ENCODE data around the gene HIBADH. TPM values are rescaled to one million over a fixed set of nuclear protein-coding genes. Genes with fewer than 3 reads are reported as not detected.

HIBADH gene
- total RNA-seq, 1 experiment from 2014 or later: 23.2 TPM

GRCh38 chr7:27617651-27618381 lies 44.9 kb downstream of the HIBADH start:
- H4K8ac ChIP-seq (replicated peaks; ENCODE audit: insufficient read length, low read depth, low read length): no peak overlapping the region
- H2BK20ac ChIP-seq (ENCODE audit: low read depth, low read length, poor library complexity, severe bottlenecking): no peak overlapping the region
- H3K23me2 ChIP-seq (ENCODE audit: insufficient read length, low read depth, low read length, poor library complexity, severe bottlenecking): no peaks in the 10 kb centered on the region
- no peak overlapping the region for H3K18ac ChIP-seq (ENCODE audit: insufficient read length, low read depth, low read length)
- no peak overlapping the region for H2AK5ac ChIP-seq (ENCODE audit: insufficient read length, low read length)
- H3K4me2 ChIP-seq (ENCODE audit: insufficient read depth, insufficient read length, low read length): no peak overlapping the region
- H3K4me1 Mint-ChIP-seq: peaks cover 5% of the 10 kb centered on the region in 2 experiments; a peak in 1 of 4 replicates
- no peak overlapping the region for H2BK12ac ChIP-seq (ENCODE audit: insufficient read length, low read depth, low read length)
- H3K27me3 Mint-ChIP-seq (ENCODE audit: low read depth): no peaks in the 10 kb centered on the region
- H3K23ac ChIP-seq (ENCODE audit: insufficient read length, low read depth, low read length): no peak overlapping the region
- no peak overlapping the region for H4K91ac ChIP-seq (ENCODE audit: insufficient read length, low read depth, low read length)
- no peak overlapping the region for H3K4ac ChIP-seq (ENCODE audit: low read depth, low read length)
- H3K14ac ChIP-seq (ENCODE audit: insufficient read depth, low read length): no peak overlapping the region; the same call in 1 of the 2 replicates
- no peak overlapping the region for H4K5ac ChIP-seq (ENCODE audit: insufficient read length, low read depth, low read length)
- peaks cover 40 to 55% (median 43%) of the 10 kb centered on the region in 3 experiments for H3K36me3 Mint-ChIP-seq (ENCODE audit: insufficient read depth in 1 of 3, low read depth in 3 of 3)
- H2BK120ac ChIP-seq (ENCODE audit: low read depth, low read length, poor library complexity, severe bottlenecking): no peak overlapping the region
- H2BK5ac ChIP-seq (ENCODE audit: insufficient read length, low read length): no peak overlapping the region
- H4K20me1 ChIP-seq (ENCODE audit: control insufficient read depth, insufficient read depth, insufficient read length): no peaks in the 10 kb centered on the region
- no peak overlapping the region for H3K4me3 Mint-ChIP-seq
- no peak overlapping the region for H3K27ac ChIP-seq (ENCODE audit: insufficient read length, low read depth, low read length)
- H3T11ph ChIP-seq (ENCODE audit: low read length): no peak overlapping the region
- H3K4me1 ChIP-seq (ENCODE audit: insufficient read depth, low read length): no peaks in the 10 kb centered on the region; the same call in 1 of the 2 replicates
- no peak overlapping the region; a peak in 1 of 7 replicates for H3K27ac Mint-ChIP-seq
- H2BK15ac ChIP-seq (ENCODE audit: low read depth, low read length): no peak overlapping the region
- H3K9me3 ChIP-seq (ENCODE audit: control insufficient read depth, low read depth, low read length): peaks cover 4% of the 10 kb centered on the region
- H2AFZ ChIP-seq (ENCODE audit: low read length): no peak overlapping the region
- peaks cover 21 to 28% of the 10 kb centered on the region in 2 experiments for H3K9me3 Mint-ChIP-seq
- no peaks in the 10 kb centered on the region for H3K27me3 ChIP-seq (ENCODE audit: insufficient read depth, low read length)
- no peaks in the 10 kb centered on the region for H3K79me1 ChIP-seq (ENCODE audit: insufficient read depth, low read depth, low read length, poor library complexity, severe bottlenecking)
- TF ChIP-seq CTCF (conservative IDR thresholded peaks at IDR 0.05): no peak
- no peaks in the 10 kb centered on the region for H3K79me2 ChIP-seq (ENCODE audit: insufficient read depth, low read length)
- DNase-seq: no peak
- no peak overlapping the region for H3K56ac ChIP-seq (ENCODE audit: insufficient read length, low read depth, low read length)
- no peak overlapping the region for H3K9ac ChIP-seq (ENCODE audit: extremely low read depth, insufficient read length, low read length)
- no CpG with 5 or more reads among the region's 9 CpGs for WGBS (ENCODE audit: extremely low coverage, insufficient read length, low lambda C conversion rate)

Data from H9 (cell line).